Stimulated activated CD4-positive, alpha-beta T cell treated with anti-CD3 and anti-CD28 coated beads, TNF-alpha, amount 100 ng/mL, for 48 hours (primary cell): ENCODE measurements around the gene THYN1.
"Not testable (repeated sequence)": the region's sequence is repeated elsewhere in the genome, so short reads cannot be mapped to it uniquely, and the experiment has no call there.

Experiments
- DNase-seq, 3 donors: peaks; one replicate each; pipeline ENCODE4 v3.0.0-alpha.2; 2020; ENCODE audit warnings: low read depth in 3 of 3

Gene THYN1

GRCh38 chr11:134275188-134275533, 22.0 kb upstream of the THYN1 start:
- no peak for DNase-seq

- no peak for DNase-seq
Measured at GRCh38 chr11:134273317-134273712, 20.2 kb upstream of the THYN1 start.

GRCh38 chr11:134272381-134273316, 19.5 kb upstream of the THYN1 start:
- no peak for DNase-seq

GRCh38 chr11:134271978-134272377, 18.8 kb upstream of the THYN1 start:
- DNase-seq, result no peak

GRCh38 chr11:134270250-134270714, 17.1 kb upstream of the THYN1 start:
- DNase-seq, result no peak

GRCh38 chr11:134267966-134268365, 14.8 kb upstream of the THYN1 start:
- no peak for DNase-seq

- DNase-seq, result no peak
Measured at GRCh38 chr11:134267461-134267860, 14.3 kb upstream of the THYN1 start.

- no peak for DNase-seq
Measured at GRCh38 chr11:134266841-134267251, 13.7 kb upstream of the THYN1 start.

DNA sequence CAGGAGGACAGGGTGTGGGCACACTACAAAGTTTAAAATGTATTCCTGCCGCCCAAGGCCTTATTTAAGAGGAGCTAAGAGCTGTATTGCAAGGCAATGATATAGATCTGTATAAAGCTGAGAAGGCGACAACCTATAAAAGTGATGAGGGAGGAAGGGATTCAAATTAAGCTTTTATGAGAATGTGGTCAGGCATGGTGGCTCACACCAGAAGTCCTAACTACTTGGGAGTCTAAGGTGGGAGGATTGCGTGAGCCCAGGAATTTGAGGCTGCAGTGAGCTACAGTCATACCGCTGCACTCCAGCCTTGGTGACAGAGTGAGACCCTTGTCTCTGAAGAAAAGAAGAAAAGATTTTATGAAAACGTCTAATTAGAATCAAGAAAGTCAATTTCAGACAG, 13.3 kb upstream of the THYN1 start:
- no peak for DNase-seq

DNA sequence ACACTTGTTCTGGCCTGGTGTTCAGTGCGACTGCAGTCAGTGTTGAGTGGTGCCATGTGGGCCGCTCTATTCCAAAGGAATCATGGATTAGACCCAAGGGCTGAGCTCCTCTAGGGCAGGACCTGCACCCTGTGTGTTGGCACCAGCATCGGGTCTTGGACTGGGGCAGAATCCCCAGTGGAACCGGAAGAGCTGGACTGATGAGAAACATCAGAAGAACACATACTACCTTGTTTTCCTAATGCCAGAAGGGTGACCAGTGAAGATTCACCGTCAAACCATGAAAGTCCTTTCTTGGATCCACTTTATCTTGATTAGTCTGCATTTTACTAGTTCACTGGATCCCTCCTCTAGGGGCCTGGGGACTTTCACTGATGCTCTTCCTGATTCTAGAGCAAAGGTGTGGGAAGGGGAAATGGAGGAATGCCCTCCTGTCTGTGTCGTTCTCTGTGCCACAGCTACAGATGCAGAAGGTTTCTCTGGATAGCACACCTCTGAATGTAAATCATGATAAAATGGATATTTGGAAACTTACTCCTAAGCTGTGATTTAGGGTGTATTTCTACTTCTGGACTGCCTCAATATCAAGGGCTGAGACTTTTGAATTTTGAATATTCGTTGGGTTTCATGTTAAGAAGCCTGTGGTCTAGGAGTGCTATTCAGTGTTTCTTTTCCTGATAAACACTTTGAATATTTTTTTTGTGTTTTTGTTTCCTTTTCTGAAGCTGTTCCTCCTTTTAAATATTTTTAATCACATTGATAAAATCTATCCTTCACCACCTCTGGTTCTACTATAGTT, 12.0 kb upstream of the THYN1 start:
- no peak for DNase-seq

DNA sequence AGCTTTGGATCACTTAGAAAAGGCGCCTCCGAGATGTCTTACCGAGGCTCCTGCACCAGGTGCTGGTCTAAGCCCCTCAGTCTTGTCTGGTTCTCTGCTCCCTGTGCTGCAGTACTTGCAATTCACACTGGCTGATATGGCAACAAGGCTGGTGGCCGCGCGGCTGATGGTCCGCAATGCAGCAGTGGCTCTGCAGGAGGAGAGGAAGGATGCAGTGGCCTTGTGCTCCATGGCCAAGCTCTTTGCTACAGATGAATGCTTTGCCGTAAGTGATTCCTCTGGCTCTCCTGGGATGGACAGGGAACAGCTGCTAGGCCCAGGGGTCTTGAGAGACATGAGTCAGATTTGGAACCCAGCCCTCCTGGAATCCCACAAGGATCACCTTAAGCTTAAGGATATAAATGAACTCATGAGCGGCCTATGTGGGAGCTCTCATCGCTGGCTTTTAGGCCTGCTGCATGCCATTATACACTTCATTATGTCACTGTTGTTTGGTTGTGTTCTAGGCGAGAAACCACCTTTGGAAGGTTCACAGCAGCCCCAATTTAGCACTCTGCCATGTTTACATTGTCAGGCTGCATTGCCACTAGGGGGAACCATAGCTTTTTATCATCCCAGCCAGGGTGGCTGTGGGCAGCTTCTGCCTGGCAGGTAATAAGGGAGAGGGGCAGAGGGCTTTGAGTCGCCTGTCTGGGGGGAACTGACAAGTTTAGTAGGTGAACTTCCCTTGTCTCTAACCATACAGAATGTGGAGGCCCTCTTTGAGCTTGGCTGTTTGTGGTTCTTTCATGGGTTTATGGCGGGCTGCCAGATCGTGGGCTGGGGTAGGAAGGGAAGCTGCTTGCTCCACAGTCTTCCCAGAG, 8.7 kb upstream of the THYN1 start:
- DNase-seq, result no peak

DNA sequence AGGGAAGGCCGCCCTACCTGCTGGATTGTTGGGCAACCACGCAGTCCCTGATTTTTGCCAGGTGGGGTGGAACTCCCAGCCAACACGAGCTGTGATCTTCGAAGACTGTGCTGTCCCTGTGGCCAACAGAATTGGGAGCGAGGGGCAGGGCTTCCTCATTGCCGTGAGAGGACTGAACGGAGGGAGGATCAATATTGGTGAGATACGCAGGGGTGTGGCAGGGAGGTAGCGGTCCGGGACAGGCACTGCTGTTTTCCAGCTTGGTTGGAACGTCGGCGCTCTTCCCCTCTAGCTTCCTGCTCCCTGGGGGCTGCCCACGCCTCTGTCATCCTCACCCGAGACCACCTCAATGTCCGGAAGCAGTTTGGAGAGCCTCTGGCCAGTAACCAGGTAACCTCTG, 7.8 kb upstream of the THYN1 start:
- no peak for DNase-seq

DNA sequence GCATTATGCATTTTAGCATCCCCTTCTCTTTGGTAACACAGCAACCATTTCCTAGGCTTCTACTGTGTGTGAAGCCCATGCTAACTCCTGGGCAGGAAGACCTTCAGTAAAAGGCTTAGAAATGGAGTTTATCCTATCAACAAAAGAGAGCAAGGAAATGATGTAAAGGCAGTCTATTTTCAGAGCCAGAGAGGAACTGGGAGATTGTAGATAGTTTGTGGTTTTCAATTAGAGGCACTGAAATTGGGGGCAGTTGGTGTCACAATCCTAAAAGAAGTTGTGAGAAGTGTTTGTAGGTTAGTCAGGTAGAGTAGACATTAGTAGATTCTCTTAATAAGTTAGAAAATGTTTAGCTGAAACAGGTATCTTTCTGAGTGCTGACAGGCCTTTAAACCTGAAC, 7.4 kb upstream of the THYN1 start:
- no peak for DNase-seq

DNA sequence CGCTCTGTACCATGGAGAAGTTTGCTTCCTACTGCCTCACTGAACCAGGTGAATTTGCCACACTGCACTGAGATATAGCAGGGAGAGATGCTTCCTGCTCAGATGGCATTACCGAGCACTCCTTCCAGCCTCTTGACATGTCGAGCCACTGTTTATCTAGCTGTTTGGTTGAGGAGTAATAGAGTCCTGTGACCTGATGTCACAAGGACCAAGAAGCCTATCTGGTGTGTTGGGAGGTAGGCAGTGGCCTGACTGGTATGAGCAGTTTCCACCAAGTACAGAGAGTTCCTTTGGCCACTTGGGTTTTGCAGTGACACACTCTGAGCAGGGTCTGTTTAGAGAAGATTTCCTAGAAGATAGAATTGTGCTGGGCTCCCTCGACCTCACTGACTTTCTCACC, 5.4 kb upstream of the THYN1 start:
- DNase-seq, result no peak

DNA sequence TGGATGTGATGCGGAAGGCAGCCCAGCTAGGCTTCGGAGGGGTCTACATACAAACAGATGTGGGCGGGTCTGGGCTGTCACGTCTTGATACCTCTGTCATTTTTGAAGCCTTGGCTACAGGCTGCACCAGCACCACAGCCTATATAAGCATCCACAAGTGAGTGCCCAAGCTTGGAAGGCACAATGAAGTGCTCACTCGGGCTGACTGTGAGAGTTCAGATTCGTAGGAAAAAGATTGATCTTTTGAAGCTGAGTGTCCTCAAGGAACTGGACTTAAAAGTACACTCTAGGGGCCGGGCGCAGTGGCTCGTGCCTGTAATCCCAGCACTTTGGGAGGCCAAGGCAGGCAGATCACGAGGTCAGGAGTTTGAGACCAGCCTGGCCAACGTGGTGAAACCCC, 3.9 kb upstream of the THYN1 start:
- no peak for DNase-seq

DNA sequence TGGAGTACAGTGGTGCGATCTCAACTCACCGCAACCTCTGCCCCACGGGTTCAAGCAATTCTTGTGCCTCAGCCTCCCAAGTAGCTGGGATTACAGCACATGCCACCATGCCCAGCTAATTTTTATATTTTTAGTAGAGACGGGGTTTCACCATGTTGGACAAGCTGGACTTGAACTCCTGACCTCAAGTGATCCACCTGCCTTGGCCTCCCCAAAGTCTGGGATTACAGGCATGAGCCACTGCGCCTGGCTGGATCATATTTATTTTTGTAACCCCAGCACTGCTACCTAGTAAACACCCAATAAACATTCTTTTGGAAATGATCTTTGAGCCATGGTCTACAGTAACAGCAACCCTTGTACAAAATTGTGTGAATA, 2.0 kb upstream of the THYN1 start:
- DNase-seq, result not testable (repeated sequence)

- DNase-seq, result no peak
Measured at GRCh38 chr11:134254433-134255183, 1.5 kb upstream of the THYN1 start.

GRCh38 chr11:134252346-134253187, 585 bp downstream of the THYN1 start:
- no peak for DNase-seq

GRCh38 chr11:134250675-134251074, 2.5 kb downstream of the THYN1 start:
- DNase-seq, result no peak

GRCh38 chr11:134250246-134250645, 2.9 kb downstream of the THYN1 start:
- no peak for DNase-seq
